ENCODE results near the gene MC1R.
A peak's percentile ranks its signal among the peaks of the same experiment; 100 is the strongest.
"Not testable (repeated sequence)": the region's sequence is repeated elsewhere in the genome, so short reads cannot be mapped to it uniquely, and the experiment has no call there.

The MC1R gene

DNA sequence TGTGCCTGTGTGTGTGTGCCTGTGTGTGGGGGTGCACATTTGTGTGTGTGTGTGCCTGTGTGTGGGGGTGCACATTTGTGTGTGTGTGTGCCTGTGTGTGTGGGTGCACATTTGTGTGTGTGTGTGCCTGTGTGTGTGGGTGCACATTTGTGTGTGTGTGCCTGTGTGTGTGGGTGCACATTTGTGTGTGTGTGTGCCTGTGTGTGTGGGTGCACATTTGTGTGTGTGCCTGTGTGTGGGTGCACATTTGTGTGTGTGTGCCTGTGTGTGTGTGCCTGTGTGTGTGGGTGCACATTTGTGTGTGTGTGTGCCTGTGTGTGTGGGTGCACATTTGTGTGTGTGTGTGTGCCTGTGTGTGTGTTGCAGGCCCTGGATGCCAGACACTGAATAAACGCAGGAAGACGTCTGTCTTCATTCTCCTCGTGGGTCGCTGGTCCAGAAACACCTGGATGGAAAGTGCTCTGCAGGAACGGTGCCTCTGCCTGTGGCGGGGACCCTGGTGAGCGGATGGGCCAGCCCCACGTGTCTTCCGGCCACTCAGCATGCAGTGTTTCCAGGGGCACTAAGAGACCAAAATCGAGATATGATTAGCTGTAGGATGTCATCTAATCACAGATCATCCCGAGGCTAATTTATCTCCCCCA, 3.9 kb upstream of the MC1R start:
- DNase-seq: not testable (repeated sequence)

DNA sequence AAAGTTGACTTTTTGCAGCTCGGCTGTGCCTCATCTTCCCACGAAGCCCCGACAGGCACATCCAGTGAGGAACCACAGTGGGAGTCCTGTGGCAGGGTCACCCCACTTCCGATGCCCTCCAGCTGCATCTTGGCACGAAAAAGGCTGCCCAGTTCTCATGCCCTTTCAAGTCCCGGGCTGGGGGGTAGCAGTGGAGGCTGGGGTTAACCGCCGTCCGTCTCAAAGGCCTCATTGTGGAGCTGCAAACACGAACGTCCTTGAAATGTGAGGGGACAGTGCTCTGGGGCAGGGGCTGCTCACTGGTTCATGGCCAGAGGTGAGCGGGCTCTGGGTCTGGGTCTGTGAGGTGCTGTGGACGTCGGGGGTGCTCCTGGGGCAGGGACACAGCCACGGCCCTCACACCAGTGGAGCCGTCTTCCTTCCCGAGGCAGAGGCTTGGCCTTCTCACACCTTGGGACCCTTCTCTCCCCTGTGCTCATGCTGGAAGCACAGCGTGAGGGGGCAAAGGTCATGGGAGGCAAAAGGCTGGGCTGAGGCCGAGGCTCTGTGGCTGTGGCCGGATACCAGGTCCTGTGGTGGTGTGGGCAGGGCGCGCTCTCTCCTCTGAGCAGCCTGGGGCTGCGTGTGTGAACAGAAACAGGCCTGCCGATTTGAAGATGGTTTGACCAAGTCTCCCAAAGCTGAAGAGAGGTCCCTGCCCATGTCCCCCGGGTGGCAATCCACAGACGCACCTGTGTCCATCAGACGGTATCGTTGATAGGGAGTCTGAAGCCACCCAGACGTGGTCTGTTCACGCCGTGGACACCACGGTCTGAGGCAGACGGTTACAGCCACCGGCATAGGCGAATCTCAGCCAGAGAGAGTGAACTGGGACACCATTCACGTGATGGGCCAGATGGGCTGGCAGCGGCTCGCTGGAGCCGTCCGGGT, 3.1 kb upstream of the MC1R start:
- no peak for DNase-seq

- DNase-seq: peak; percentile 74
Observed at GRCh38 chr16:89917773-89918452, 749 bp upstream of the MC1R start.

DNA sequence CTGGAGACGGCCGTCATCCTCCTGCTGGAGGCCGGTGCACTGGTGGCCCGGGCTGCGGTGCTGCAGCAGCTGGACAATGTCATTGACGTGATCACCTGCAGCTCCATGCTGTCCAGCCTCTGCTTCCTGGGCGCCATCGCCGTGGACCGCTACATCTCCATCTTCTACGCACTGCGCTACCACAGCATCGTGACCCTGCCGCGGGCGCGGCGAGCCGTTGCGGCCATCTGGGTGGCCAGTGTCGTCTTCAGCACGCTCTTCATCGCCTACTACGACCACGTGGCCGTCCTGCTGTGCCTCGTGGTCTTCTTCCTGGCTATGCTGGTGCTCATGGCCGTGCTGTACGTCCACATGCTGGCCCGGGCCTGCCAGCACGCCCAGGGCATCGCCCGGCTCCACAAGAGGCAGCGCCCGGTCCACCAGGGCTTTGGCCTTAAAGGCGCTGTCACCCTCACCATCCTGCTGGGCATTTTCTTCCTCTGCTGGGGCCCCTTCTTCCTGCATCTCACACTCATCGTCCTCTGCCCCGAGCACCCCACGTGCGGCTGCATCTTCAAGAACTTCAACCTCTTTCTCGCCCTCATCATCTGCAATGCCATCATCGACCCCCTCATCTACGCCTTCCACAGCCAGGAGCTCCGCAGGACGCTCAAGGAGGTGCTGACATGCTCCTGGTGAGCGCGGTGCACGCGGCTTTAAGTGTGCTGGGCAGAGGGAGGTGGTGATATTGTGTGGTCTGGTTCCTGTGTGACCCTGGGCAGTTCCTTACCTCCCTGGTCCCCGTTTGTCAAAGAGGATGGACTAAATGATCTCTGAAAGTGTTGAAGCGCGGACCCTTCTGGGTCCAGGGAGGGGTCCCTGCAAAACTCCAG, 1.1 kb downstream of the MC1R start:
- no peak for DNase-seq

DNA sequence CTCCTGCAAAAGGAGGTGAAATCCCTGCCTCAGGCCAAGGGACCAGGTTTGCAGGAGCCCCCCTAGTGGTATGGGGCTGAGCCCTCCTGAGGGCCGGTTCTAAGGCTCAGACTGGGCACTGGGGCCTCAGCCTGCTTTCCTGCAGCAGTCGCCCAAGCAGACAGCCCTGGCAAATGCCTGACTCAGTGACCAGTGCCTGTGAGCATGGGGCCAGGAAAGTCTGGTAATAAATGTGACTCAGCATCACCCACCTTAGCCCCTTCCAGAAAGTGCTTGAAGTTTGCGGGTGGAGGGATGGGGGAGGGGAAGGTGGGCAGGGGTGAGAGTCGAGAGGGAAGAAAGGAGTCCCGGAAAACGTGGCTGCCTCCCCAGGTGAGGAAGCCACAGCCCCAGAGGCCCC, 2.1 kb downstream of the MC1R start:
- DNase-seq: no peak

- DNase-seq: no peak
Observed at GRCh38 chr16:89921131-89921701, 2.6 kb downstream of the MC1R start.

- DNase-seq: no peak
Observed at GRCh38 chr16:89921702-89922476, 3.2 kb downstream of the MC1R start.

DNA sequence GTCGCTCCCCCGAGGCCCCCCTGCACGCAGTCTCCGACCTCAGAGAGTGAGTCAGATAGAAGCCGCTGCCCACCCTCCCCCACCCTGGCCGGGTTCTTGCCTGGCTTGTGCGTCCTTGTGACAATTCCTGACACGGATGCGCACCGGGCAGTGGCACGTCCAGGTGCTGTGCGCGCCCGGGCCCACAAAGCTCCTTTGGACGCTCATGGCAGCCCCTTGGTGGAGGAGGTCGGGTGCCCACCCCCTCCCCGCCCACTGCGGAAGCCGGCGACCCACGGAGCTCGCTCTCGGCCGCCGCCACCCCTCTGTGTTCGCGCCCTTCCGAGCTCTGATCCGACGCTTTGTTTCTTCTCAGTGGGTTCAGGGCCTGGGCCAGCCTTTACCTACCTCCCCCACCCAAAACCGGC, 3.8 kb downstream of the MC1R start:
- DNase-seq: no peak

- no peak for DNase-seq
Observed at GRCh38 chr16:89922884-89923639, 4.4 kb downstream of the MC1R start, which contains the start of gene TUBB3. TSS of gene TUBB3 (plus strand) at chr16:89923342. CDS start at chr16:89923402, 60 bp downstream.

- DNase-seq: no peak
Observed at GRCh38 chr16:89923640-89924296, 5.1 kb downstream of the MC1R start.

DNA sequence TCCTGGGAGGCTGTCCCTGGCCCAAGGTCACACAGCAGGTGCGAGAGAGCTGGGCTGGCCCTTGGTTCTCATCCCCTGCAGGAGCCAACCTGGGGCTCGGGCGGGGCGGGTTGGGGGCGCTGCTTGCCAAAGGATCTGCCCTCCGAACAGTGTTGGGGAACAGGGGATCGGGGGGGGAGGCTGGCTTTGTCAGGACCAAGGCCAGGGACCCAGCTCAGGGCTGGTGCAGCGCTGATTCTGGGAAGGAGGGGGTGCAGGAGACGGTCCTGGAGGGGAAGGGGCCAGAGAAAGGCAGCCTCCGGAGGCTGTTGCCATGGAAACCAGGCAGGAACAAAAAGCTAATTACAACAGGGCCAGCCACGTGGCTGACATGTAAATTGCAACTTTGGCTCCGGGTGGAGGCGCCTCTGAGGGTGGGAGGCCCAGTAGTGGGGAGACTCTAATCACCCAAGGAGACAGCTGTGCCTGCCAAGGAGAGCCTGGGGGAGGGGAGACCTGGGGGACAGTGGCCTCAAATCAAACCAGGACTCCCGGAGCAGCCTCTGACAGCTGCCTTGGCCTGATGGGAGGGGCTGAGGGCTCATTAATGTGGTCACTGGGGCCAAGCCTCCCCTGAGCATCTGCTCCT, 5.7 kb downstream of the MC1R start:
- DNase-seq: peak; percentile 15

DNA sequence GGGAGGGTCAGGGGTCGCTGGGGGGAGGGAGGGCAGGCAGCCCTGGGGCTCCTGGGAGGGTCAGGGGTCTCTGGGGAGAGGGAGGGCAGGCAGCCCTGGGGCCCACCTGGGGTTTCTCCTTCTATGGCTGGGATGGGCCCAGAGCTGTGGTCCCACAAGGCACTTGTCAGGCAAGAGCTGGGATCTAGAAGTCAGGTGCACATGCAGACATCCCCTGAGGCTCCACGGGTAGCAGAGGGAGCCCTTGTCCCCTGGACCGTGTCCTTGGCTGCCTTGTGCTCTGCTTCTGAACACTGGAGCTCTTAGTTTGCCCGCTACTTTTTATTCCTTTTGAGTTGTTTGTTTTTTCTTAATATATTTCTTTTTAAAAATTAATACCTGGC, 6.3 kb downstream of the MC1R start:
- DNase-seq: no peak

DNA sequence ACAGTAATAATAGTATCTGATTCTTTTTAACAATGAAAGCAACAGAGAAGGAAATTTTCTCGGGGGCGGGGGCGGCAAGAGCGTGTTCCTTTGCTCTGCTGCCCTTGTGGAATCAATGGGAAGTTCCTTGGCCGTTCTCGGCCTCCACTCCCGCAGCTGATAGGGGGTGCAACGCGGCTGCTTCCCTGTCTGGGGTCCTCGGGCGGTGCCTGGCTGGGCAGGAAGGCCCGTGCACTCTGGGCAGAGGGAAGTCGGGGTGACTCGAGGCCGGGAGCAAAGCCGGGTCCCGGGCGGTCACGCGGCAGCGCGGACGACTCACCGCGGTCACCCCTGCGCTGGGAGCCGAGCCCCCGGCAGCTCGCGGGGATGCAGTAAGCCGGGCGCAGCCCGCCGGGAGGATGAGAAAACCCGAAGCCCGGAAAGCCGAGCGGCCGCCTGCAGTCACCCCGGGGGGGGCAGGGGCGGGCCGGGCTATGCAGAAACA, 7.0 kb downstream of the MC1R start:
- DNase-seq: no peak

DNA sequence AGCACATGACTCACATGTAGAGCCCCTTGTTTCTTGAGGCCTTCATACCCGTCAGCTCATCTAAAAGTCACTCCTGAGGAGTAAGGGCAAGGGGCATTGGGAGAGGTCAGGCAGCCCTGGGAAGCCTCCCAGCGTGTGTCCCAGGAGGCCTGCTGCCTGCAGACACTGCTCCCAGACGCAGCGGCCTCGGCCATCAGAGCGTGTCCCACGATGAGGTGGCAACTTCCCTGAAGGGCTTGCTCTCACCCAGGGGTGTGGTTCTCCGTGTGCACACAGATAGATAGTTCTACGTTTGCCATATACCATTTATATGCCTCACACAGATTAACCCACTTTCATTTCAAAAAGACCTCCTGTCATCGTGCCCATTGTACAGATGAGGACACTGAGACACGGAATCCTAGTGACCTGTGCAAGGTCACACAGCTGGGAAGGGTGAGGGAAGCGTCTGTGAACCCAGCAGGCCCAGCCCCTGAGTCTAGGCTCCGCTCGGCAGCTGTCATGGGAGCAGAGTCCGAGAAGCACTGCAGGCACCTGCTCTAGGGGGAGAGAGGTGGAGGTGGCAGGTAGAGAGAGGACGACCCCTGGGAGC, 12.7 kb downstream of the MC1R start:
- DNase-seq: no peak

DNA sequence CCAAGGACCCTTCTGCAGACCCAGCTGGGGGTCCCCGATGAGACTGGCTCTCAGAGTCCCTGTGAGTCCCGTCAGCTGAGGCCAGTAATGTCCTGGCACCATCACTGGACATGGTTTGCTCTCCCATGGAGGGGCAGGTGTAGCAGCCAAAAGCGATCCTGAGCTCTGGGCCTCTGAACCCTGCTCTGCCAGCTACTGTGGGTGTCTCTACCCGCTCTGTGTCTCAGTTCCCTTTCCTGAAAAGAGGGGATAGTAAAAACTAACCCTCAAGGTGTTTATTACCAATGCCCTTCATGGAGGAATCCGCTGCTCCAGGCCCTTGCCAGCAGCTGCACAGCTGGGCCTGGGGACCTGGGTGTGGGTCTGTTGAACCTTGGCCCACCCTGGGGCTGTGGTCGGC, 13.3 kb downstream of the MC1R start:
- DNase-seq: no peak

DNA sequence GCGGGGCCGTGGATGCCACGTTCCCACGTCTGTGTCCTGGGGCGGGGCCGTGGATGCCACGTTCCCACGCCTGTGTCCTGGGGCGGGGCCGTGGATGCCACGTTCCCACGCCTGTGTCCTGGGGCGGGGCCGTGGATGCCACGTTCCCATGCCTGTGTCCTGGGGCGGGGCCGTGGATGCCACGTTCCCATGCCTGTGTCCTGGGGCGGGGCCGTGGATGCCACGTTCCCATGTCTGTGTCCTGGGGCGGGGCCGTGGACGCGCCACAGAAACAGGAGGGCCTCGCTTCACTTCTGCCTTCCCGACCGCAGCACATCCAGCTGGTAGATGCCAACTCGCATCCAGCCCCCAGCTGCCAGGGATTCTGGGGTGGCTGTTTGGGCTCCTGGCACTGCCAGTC, 15.4 kb downstream of the MC1R start:
- not testable (repeated sequence) for DNase-seq

- DNase-seq: no peak
Observed at GRCh38 chr16:89934611-89935553, 16.2 kb downstream of the MC1R start.

DNA sequence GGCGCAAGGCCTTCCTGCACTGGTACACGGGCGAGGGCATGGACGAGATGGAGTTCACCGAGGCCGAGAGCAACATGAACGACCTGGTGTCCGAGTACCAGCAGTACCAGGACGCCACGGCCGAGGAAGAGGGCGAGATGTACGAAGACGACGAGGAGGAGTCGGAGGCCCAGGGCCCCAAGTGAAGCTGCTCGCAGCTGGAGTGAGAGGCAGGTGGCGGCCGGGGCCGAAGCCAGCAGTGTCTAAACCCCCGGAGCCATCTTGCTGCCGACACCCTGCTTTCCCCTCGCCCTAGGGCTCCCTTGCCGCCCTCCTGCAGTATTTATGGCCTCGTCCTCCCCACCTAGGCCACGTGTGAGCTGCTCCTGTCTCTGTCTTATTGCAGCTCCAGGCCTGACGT, 17.0 kb downstream of the MC1R start:
- not testable (repeated sequence) for DNase-seq

All from CD4-positive, alpha-beta T cell treated with Interleukin-4 for 4 hours (primary cell).